HEK293 (cell line): ENCODE measurements around the gene CATSPERE.
"Not testable (repeated sequence)": the region's sequence is repeated elsewhere in the genome, so short reads cannot be mapped to it uniquely, and the experiment has no call there.

Experiments
- CTCF ChIA-PET: fragments of 350-600 bp; formaldehyde crosslinking; extraction: SDS; loops from one replicate; lab custom pipeline; 2021; ENCODE audit warnings: antibody characterized with exemption; lab: Yijun Ruan, JAX
- POLR2A ChIA-PET: fragments of 300-600 bp; formaldehyde crosslinking; extraction: SDS; loops from one replicate; lab custom pipeline; 2020; ENCODE audit warnings: antibody characterized with exemption, inconsistent platforms; lab: Yijun Ruan, JAX
- H3K27ac ChIP-seq: fragments of 200-500 bp; sonication (Bioruptor generic); 2 replicates; pipeline ENCODE4 v1.5.1; 2014; ENCODE audit warnings: low read depth, low read length, control low read depth, inconsistent platforms; ENCODE audit errors: extremely low read depth
- H3K36me3 ChIP-seq, 2 experiments: fragments of 200-500 bp in 1 of 2; sonication (Bioruptor generic) in 1 of 2; 1 replicate in 1 of 2; 2 replicates in 1 of 2; pipeline ENCODE4 v1.5.1; 2014 to 2017; ENCODE audit warnings: inconsistent platforms in 2 of 2, low read length in 2 of 2; ENCODE audit not compliant: control insufficient read depth in 2 of 2, insufficient read depth in 1 of 2
- H3K4me1 ChIP-seq: fragments of 200-500 bp; sonication (Bioruptor generic); 2 replicates; pipeline ENCODE4 v1.5.1; 2014; ENCODE audit warnings: mild to moderate bottlenecking, low read length, inconsistent platforms; ENCODE audit not compliant: control insufficient read depth, insufficient read depth
- H3K4me3 ChIP-seq: 2 replicates; pipeline ENCODE4 v1.5.1; 2011; ENCODE audit warnings: low read depth, mild to moderate bottlenecking, control low read depth, low read length, moderate library complexity
- H3K9me3 ChIP-seq: fragments of 200-500 bp; sonication (Bioruptor generic); 2 replicates; pipeline ENCODE4 v1.5.1; 2014; ENCODE audit warnings: low read depth, low read length, inconsistent platforms; ENCODE audit not compliant: control insufficient read depth, insufficient read depth
- GLI2 ChIP-seq: fragments of 450-650 bp; formaldehyde crosslinking; IDR thresholded peaks from 2 replicates; pipeline ENCODE4; 2017; ENCODE audit warnings: missing biosample characterization, missing genetic modification characterization, low read depth, borderline replicate concordance
- GLIS1 ChIP-seq: fragments of 450-650 bp; formaldehyde crosslinking; IDR thresholded peaks from 2 replicates; pipeline ENCODE4 v1.5.1; 2016; ENCODE audit warnings: missing biosample characterization, missing genetic modification characterization
- OVOL3 ChIP-seq: fragments of 450-650 bp; formaldehyde crosslinking; IDR thresholded peaks from 2 replicates; pipeline ENCODE4 v1.5.1; 2016; ENCODE audit warnings: missing biosample characterization, missing genetic modification characterization
- PRDM1 ChIP-seq: fragments of 450-650 bp; formaldehyde crosslinking; IDR thresholded peaks from 2 replicates; pipeline ENCODE4; 2016; ENCODE audit warnings: missing biosample characterization, missing genetic modification characterization
- SCRT2 ChIP-seq: fragments of 450-650 bp; formaldehyde crosslinking; IDR thresholded peaks from 2 replicates; pipeline ENCODE4 v1.5.1; 2016; ENCODE audit warnings: missing biosample characterization, missing genetic modification characterization
- ZNF274 ChIP-seq, 2 experiments: fragments of 200-500 bp in 1 of 2; fragments of 450-650 bp in 1 of 2; sonication (Bioruptor generic) in 1 of 2; formaldehyde crosslinking in 1 of 2; IDR thresholded peaks; 2 replicates each; pipeline versions ENCODE4 v1.5.1 to v1.6.1; 2014 to 2016; ENCODE audit warnings: borderline replicate concordance in 1 of 2, inconsistent platforms in 1 of 2, low read length in 1 of 2, missing biosample characterization in 1 of 2, missing genetic modification characterization in 1 of 2
- ZNF654 ChIP-seq: fragments of 450-650 bp; formaldehyde crosslinking; IDR thresholded peaks from 2 replicates; pipeline ENCODE4 v1.5.1; 2016; ENCODE audit warnings: low read depth, missing biosample characterization, missing genetic modification characterization
- ZNF837 ChIP-seq: fragments of 450-650 bp; formaldehyde crosslinking; IDR thresholded peaks from 2 replicates; pipeline ENCODE4 v1.5.1; 2016; ENCODE audit warnings: missing biosample characterization, missing genetic modification characterization
- TF ChIP-seq, protein P1 (sequence below): fragments of 450-650 bp; formaldehyde crosslinking; IDR thresholded peaks from 2 replicates; pipeline ENCODE4 v1.5.1; 2017; ENCODE audit warnings: missing biosample characterization, missing genetic modification characterization
- TF ChIP-seq, protein P2 (sequence below): fragments of 450-650 bp; formaldehyde crosslinking; IDR thresholded peaks from 2 replicates; pipeline ENCODE4 v1.5.1; 2016; ENCODE audit warnings: missing biosample characterization, missing genetic modification characterization
- TF ChIP-seq, protein P3 (sequence below): fragments of 450-650 bp; formaldehyde crosslinking; IDR thresholded peaks from 2 replicates; pipeline ENCODE4 v1.5.1; 2016; ENCODE audit warnings: missing biosample characterization, missing genetic modification characterization

Gene CATSPERE

GRCh38 chr1:244678697-244679096, 217.6 kb downstream of the CATSPERE start (continued):
- no peak for TF ChIP-seq ZNF274 (IDR thresholded peaks at IDR 0.05; ENCODE audit: low read length)
- no peak for TF ChIP-seq ZNF274 (tag by site-specific recombination; IDR thresholded peaks at IDR 0.05; ENCODE audit: borderline replicate concordance)
- TF ChIP-seq OVOL3 (tag by site-specific recombination): no peak
- TF ChIP-seq GLIS1 (tag by site-specific recombination): no peak
- TF ChIP-seq, protein P1, sequence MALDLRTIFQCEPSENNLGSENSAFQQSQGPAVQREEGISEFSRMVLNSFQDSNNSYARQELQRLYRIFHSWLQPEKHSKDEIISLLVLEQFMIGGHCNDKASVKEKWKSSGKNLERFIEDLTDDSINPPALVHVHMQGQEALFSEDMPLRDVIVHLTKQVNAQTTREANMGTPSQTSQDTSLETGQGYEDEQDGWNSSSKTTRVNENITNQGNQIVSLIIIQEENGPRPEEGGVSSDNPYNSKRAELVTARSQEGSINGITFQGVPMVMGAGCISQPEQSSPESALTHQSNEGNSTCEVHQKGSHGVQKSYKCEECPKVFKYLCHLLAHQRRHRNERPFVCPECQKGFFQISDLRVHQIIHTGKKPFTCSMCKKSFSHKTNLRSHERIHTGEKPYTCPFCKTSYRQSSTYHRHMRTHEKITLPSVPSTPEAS (tag by site-specific recombination): no peak
- no peak for TF ChIP-seq GLI2

DNA sequence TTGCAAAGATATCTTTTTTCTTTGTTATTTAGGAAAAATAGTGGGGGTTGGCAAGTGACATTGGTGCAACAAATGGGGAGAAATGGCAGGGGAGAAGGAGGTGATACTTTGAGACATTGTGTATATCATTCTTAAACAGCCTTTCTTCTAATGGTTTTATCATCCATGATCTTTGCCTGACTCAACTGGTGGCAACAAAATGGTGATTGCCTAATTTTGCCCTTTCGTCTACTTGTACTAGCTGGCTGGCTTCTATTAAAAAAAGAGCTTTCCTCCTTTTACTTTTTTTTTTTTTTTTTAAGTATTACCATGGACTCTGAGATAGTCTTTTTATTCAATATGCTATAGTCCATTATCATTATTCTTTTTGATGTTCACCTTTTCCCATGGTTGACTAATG, 219.6 kb downstream of the CATSPERE start:
- Histone ChIP-seq H3K36me3 (no peaks in the 10 kb centered on the region; a peak in 1 of 3 replicates), H3K27ac (no peak overlapping the region)
- CTCF ChIA-PET: no interaction called here
- TF ChIP-seq PRDM1 (tag by site-specific recombination): 0 out of 2 replicates have a peak, but pooled peaks have one; percentile 33
- TF ChIP-seq, protein P2, sequence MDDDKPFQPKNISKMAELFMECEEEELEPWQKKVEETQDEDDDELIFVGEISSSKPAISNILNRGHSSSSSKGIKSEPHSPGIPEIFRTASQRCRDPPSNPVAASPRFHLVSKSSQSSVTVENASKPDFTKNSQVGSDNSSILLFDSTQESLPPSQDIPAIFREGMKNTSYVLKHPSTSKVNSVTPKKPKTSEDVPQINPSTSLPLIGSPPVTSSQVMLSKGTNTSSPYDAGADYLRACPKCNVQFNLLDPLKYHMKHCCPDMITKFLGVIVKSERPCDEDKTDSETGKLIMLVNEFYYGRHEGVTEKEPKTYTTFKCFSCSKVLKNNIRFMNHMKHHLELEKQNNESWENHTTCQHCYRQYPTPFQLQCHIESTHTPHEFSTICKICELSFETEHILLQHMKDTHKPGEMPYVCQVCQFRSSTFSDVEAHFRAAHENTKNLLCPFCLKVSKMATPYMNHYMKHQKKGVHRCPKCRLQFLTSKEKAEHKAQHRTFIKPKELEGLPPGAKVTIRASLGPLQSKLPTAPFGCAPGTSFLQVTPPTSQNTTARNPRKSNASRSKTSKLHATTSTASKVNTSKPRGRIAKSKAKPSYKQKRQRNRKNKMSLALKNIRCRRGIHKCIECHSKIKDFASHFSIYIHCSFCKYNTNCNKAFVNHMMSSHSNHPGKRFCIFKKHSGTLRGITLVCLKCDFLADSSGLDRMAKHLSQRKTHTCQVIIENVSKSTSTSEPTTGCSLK (tag by site-specific recombination): no peak
- TF ChIP-seq SCRT2 (tag by site-specific recombination): peak; percentile 54
- TF ChIP-seq, protein P3, sequence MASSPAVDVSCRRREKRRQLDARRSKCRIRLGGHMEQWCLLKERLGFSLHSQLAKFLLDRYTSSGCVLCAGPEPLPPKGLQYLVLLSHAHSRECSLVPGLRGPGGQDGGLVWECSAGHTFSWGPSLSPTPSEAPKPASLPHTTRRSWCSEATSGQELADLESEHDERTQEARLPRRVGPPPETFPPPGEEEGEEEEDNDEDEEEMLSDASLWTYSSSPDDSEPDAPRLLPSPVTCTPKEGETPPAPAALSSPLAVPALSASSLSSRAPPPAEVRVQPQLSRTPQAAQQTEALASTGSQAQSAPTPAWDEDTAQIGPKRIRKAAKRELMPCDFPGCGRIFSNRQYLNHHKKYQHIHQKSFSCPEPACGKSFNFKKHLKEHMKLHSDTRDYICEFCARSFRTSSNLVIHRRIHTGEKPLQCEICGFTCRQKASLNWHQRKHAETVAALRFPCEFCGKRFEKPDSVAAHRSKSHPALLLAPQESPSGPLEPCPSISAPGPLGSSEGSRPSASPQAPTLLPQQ (tag by site-specific recombination): no peak
- no peak for TF ChIP-seq ZNF654 (tag by site-specific recombination)
- no peak for TF ChIP-seq ZNF837
- TF ChIP-seq, all 188 proteins: peak for 2
- H3K4me3 ChIP-seq: no peak overlapping the region
- H3K4me1 ChIP-seq: peaks cover 4% of the 10 kb centered on the region; the same call in 1 of the 2 replicates
- POLR2A ChIA-PET: no interaction called here
- no peaks in the 10 kb centered on the region for H3K9me3 ChIP-seq

DNA sequence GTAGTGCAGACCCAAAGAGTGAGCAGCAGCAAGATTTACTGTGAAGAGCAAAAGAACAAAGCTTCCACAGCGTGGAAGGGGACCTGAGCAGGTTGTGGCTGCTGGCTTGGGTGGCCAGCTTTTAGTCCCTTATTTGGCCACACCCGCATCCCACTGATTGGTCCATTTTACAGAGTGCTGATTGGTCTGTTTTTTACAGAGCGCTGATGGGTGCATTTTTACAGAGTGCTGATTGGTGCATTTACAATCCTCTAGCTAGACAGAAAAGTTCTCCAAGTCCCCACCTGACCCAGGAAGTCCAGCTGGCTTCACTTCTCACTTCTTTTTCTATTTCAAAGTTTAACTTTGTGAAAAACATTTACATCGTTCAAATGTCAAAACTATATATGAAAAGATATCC, 221.0 kb downstream of the CATSPERE start:
- POLR2A ChIA-PET, H3K27ac ChIP-seq, H3K36me3 ChIP-seq, H3K4me1 ChIP-seq, H3K4me3 ChIP-seq, H3K9me3 ChIP-seq, CTCF ChIA-PET: not testable (repeated sequence)
